ENCODE measurements around the gene BAHCC1. TPM values are rescaled to one million over a fixed set of nuclear protein-coding genes. Genes with fewer than 3 reads are reported as not detected.

Gene BAHCC1
- total RNA-seq, 1 donor from 2014 or later = 8.0 TPM

GRCh38 chr17:81471818-81472456, 76.7 kb downstream of the BAHCC1 start:
- DNase-seq (ENCODE audit: low spot score) (no peak), ATAC-seq (no peak)

GRCh38 chr17:81473019-81473418, 77.8 kb downstream of the BAHCC1 start:
- peak; percentile 15 for ATAC-seq
- DNase-seq (ENCODE audit: low spot score) = no peak

GRCh38 chr17:81474958-81475357, 79.7 kb downstream of the BAHCC1 start:
- ATAC-seq = no peak

GRCh38 chr17:81476097-81476496, 80.8 kb downstream of the BAHCC1 start:
- no peak for DNase-seq (ENCODE audit: low spot score)
- no peak for ATAC-seq

More at GRCh38 chr17:81474958-81475357, 79.7 kb downstream of the BAHCC1 start:
- DNase-seq (ENCODE audit: low spot score) = no peak

GRCh38 chr17:81476635-81477034, 81.4 kb downstream of the BAHCC1 start:
- DNase-seq (ENCODE audit: low spot score) = no peak
- no peak for ATAC-seq

- ATAC-seq (no peak), DNase-seq (ENCODE audit: low spot score) (no peak)
Observed at GRCh38 chr17:81477173-81477572, 81.9 kb downstream of the BAHCC1 start.

GRCh38 chr17:81478119-81478518, 82.9 kb downstream of the BAHCC1 start:
- DNase-seq (ENCODE audit: low spot score) = no peak

GRCh38 chr17:81479175-81480071, 84.2 kb downstream of the BAHCC1 start:
- DNase-seq (ENCODE audit: low spot score) (no peak), ATAC-seq (no peak)

More at GRCh38 chr17:81478119-81478518, 82.9 kb downstream of the BAHCC1 start:
- ATAC-seq = no peak

- DNase-seq (ENCODE audit: low spot score) = no peak
- ATAC-seq = no peak
Observed at GRCh38 chr17:81480140-81481072, 85.1 kb downstream of the BAHCC1 start.

GRCh38 chr17:81481073-81481799, 86.0 kb downstream of the BAHCC1 start:
- DNase-seq (ENCODE audit: low spot score) (no peak), ATAC-seq (peak; percentile 35)

- DNase-seq (ENCODE audit: low spot score) (no peak), ATAC-seq (no peak)
Observed at GRCh38 chr17:81481815-81482505, 86.7 kb downstream of the BAHCC1 start.

- ATAC-seq = no peak
Observed at GRCh38 chr17:81482673-81483072, 87.4 kb downstream of the BAHCC1 start.

GRCh38 chr17:81483085-81483861, 88.0 kb downstream of the BAHCC1 start:
- ATAC-seq (no peak), DNase-seq (ENCODE audit: low spot score) (no peak)

More at GRCh38 chr17:81482673-81483072, 87.4 kb downstream of the BAHCC1 start:
- DNase-seq (ENCODE audit: low spot score) = no peak

GRCh38 chr17:81483862-81484194, 88.6 kb downstream of the BAHCC1 start:
- ATAC-seq (no peak), DNase-seq (ENCODE audit: low spot score) (no peak)

- ATAC-seq (peak; percentile 93), DNase-seq (ENCODE audit: low spot score) (peak; percentile 89)
Observed at GRCh38 chr17:81484195-81484979, 89.1 kb downstream of the BAHCC1 start.

- ATAC-seq = no peak
Observed at GRCh38 chr17:81486199-81486810, 91.0 kb downstream of the BAHCC1 start.

GRCh38 chr17:81487089-81487486, 91.8 kb downstream of the BAHCC1 start:
- ATAC-seq (no peak), DNase-seq (ENCODE audit: low spot score) (no peak)

More at GRCh38 chr17:81486199-81486810, 91.0 kb downstream of the BAHCC1 start:
- no peak for DNase-seq (ENCODE audit: low spot score)

Data from left lobe of liver (tissue), 2 donors.